HCT116 (cell line): ENCODE data around the gene CMPK2. TPM values are rescaled to one million over a fixed set of nuclear protein-coding genes. Genes with fewer than 3 reads are reported as not detected.

Experiments
- ATAC-seq: fragments of 200-7000 bp; cut with Tn5 transposase; 2 replicates; pipeline ENCODE4 v1.9.1; 2020; ENCODE audit warnings: mild to moderate bottlenecking, moderate library complexity
- BruUV-seq: library from RNA; stranded (reverse); fragments of 400-500 nt; replicated peaks from 2 replicates; lab custom pipeline; 2021; lab: Mats Ljungman, UMichigan
- CTCF ChIA-PET: fragments of 300-600 bp; sonication (Branson Sonifier 250); formaldehyde crosslinking; loops from one replicate; lab custom pipeline; 2021; ENCODE audit warnings: antibody characterized with exemption; lab: Charles Lee
- POLR2A ChIA-PET: fragments of 300-600, 350-600 bp; sonication (Branson Sonifier 250); formaldehyde crosslinking; loops from one replicate; lab custom pipeline; 2021; ENCODE audit warnings: antibody characterized with exemption; lab: Charles Lee
- RAD21 ChIA-PET, 2 experiments: fragments of 300-600 bp; sonication (Branson Sonifier 250); formaldehyde crosslinking; loops; one replicate each; lab custom pipeline; 2023; ENCODE audit warnings: low total read pairs in 2 of 2; ENCODE audit not compliant: uncharacterized antibody in 2 of 2, unreplicated experiment in 2 of 2, low non-redundant PET in 1 of 2; lab: Charles Lee
- DNase-seq: peaks from one replicate; pipeline ENCODE4 v3.0.0-alpha.2; 2010; ENCODE audit warnings: low read depth, low spot score
- H2AFZ ChIP-seq: fragments of 200-600 bp; shearing (Covaris generic), sonication (generic); 2 replicates; pipeline ENCODE4 v1.6.1; 2017; ENCODE audit warnings: low read depth, mixed run types, mixed read lengths, antibody characterized with exemption, low read length; ENCODE audit not compliant: poor library complexity, severe bottlenecking
- H3K27ac ChIP-seq: 2 replicates; pipeline ENCODE4 v1.5.1; 2012; ENCODE audit warnings: low read depth, low read length
- H3K27me3 ChIP-seq: fragments of 200-600 bp; sonication (generic); 2 replicates; pipeline ENCODE4 v1.6.1; 2016; ENCODE audit warnings: mixed run types, low read length, mixed read lengths; ENCODE audit not compliant: insufficient read depth
- H3K36me3 ChIP-seq, 2 experiments: fragments of 200-500 bp in 1 of 2; fragments of 200-600 bp in 1 of 2; sonication (Bioruptor generic) in 1 of 2; sonication (generic) in 1 of 2; 2 replicates each; pipeline versions ENCODE4 v1.5.1 to v1.6.1; 2014 to 2016; ENCODE audit warnings: low read length in 2 of 2, inconsistent platforms in 1 of 2, mixed read lengths in 1 of 2, mixed run types in 1 of 2; ENCODE audit not compliant: insufficient read depth in 2 of 2, control insufficient read depth in 1 of 2
- H3K4me1 ChIP-seq, 2 experiments: fragments of 200-600 bp in 1 of 2; sonication (generic) in 1 of 2; 2 replicates each; pipeline versions ENCODE4 v1.5.1 to v1.6.1; 2012 to 2017; ENCODE audit warnings: low read length in 2 of 2, inconsistent platforms in 1 of 2, mild to moderate bottlenecking in 1 of 2, mixed read lengths in 1 of 2, mixed run types in 1 of 2, moderate library complexity in 1 of 2; ENCODE audit not compliant: insufficient read depth in 2 of 2, control insufficient read depth in 1 of 2
- H3K4me2 ChIP-seq: fragments of 200-600 bp; sonication (generic); 2 replicates; pipeline ENCODE4 v1.6.1; 2017; ENCODE audit warnings: mixed run types, low read length, mixed read lengths
- H3K4me3 ChIP-seq, 2 experiments: fragments of 200-600 bp in 1 of 2; sonication (generic) in 1 of 2; replicated peaks in 1 of 2; 2 replicates each; pipeline ENCODE4 v1.5.1; 2011 to 2016; ENCODE audit warnings: low read length in 2 of 2, control low read depth in 1 of 2, low read depth in 1 of 2, mild to moderate bottlenecking in 1 of 2, mixed read lengths in 1 of 2, mixed run types in 1 of 2
- H3K79me2 ChIP-seq: fragments of 200-600 bp; sonication (generic); 2 replicates; pipeline ENCODE4 v1.6.1; 2017; ENCODE audit warnings: mild to moderate bottlenecking, mixed run types, low read length, moderate library complexity, mixed read lengths; ENCODE audit not compliant: insufficient read depth
- H3K9ac ChIP-seq: fragments of 200-600 bp; sonication (generic); 2 replicates; pipeline ENCODE4 v1.6.1; 2016; ENCODE audit warnings: low read length, mixed read lengths
- H3K9me2 ChIP-seq: fragments of 200-600 bp; sonication (generic), shearing (Covaris generic); 2 replicates; pipeline ENCODE4 v1.6.1; 2017; ENCODE audit warnings: mixed run types, mild to moderate bottlenecking, moderate library complexity; ENCODE audit not compliant: insufficient read depth
- H3K9me3 ChIP-seq, 2 experiments: fragments of 200-500 bp in 1 of 2; fragments of 200-600 bp in 1 of 2; sonication (Bioruptor generic) in 1 of 2; sonication (generic) in 1 of 2; 2 replicates each; pipeline ENCODE4 v1.6.1; 2014 to 2017; ENCODE audit warnings: low read length in 2 of 2, mixed read lengths in 2 of 2, inconsistent platforms in 1 of 2, low read depth in 1 of 2, mild to moderate bottlenecking in 1 of 2, mixed run types in 1 of 2, moderate library complexity in 1 of 2; ENCODE audit not compliant: control insufficient read depth in 1 of 2, insufficient read depth in 1 of 2
- H4K20me1 ChIP-seq: fragments of 200-600 bp; sonication (generic), shearing (Covaris generic); 2 replicates; pipeline ENCODE4 v1.6.1; 2017; ENCODE audit warnings: mixed run types, mild to moderate bottlenecking, moderate library complexity; ENCODE audit not compliant: insufficient read depth
- CBX3 ChIP-seq: IDR thresholded peaks from 2 replicates; pipeline ENCODE4 v1.6.1; 2012; ENCODE audit warnings: low read depth
- CEBPB ChIP-seq: IDR thresholded peaks from 2 replicates; pipeline ENCODE4 v1.6.1; 2012; ENCODE audit warnings: low read depth
- EGR1 ChIP-seq: IDR thresholded peaks from 2 replicates; pipeline ENCODE4 v1.6.1; 2012; ENCODE audit warnings: low read depth
- EZH2 ChIP-seq: fragments of 200-600 bp; sonication (generic); IDR thresholded peaks from 2 replicates; pipeline ENCODE4 v1.6.1; 2017; ENCODE audit warnings: antibody characterized with exemption, mixed run types
- JUND ChIP-seq: IDR thresholded peaks from 2 replicates; pipeline ENCODE4 v1.6.1; 2012
- POLR2AphosphoS5 ChIP-seq: IDR thresholded peaks from 2 replicates; pipeline ENCODE4 v1.6.1; 2011; ENCODE audit warnings: mild to moderate bottlenecking, low read depth, low read length, moderate library complexity
- SP1 ChIP-seq: IDR thresholded peaks from 2 replicates; pipeline ENCODE4 v1.6.1; 2012; ENCODE audit warnings: low read depth
- SRF ChIP-seq: IDR thresholded peaks from 2 replicates; pipeline ENCODE4 v1.6.1; 2012; ENCODE audit warnings: low read depth
- TCF7L2 ChIP-seq: IDR thresholded peaks from 2 replicates; pipeline ENCODE4 v1.7.0; 2011; ENCODE audit warnings: borderline replicate concordance, inconsistent platforms; ENCODE audit not compliant: insufficient read depth, insufficient read length; ENCODE audit errors: extremely low read depth
- intact Hi-C: fragments of 100-400 bp; cut with micrococcal nuclease; formaldehyde crosslinking; loops from 2 replicates; pipeline ENCODE4 v1.10.0; 2022
- total RNA-seq: library from RNA; stranded (reverse); gene quantifications from one replicate; pipeline ENCODE4 v1.2.1, GENCODE V29; 2021; ENCODE audit not compliant: unreplicated experiment
- TF ChIP-seq, protein P1 (sequence below), 3 experiments: fragments of 200-600 bp in 1 of 3; sonication (generic) in 1 of 3; IDR thresholded peaks in 2 of 3; conservative IDR thresholded peaks in 1 of 3; 2 replicates each; pipeline ENCODE4 v1.5.1; 2012 to 2017; ENCODE audit warnings: low read depth in 2 of 3, low read length in 2 of 3, antibody characterized with exemption in 1 of 3, borderline replicate concordance in 1 of 3, control low read depth in 1 of 3, mild to moderate bottlenecking in 1 of 3, mixed read lengths in 1 of 3, mixed run types in 1 of 3, moderate library complexity in 1 of 3; ENCODE audit not compliant: insufficient read depth in 1 of 3
- TF ChIP-seq, protein P2 (sequence below): IDR thresholded peaks from 2 replicates; pipeline ENCODE4 v1.6.1; 2012; ENCODE audit warnings: low read depth
- TF ChIP-seq, protein P3 (sequence below): IDR thresholded peaks from 2 replicates; pipeline ENCODE4 v1.6.1; 2012
- TF ChIP-seq, protein P4 (sequence below): IDR thresholded peaks from 2 replicates; pipeline ENCODE4 v1.6.1; 2011; ENCODE audit warnings: mild to moderate bottlenecking, low read length, moderate library complexity; ENCODE audit not compliant: insufficient replicate concordance; ENCODE audit errors: extremely low read depth

The CMPK2 gene
- total RNA-seq, 1 experiment from 2014 or later = 1.5 TPM

DNA sequence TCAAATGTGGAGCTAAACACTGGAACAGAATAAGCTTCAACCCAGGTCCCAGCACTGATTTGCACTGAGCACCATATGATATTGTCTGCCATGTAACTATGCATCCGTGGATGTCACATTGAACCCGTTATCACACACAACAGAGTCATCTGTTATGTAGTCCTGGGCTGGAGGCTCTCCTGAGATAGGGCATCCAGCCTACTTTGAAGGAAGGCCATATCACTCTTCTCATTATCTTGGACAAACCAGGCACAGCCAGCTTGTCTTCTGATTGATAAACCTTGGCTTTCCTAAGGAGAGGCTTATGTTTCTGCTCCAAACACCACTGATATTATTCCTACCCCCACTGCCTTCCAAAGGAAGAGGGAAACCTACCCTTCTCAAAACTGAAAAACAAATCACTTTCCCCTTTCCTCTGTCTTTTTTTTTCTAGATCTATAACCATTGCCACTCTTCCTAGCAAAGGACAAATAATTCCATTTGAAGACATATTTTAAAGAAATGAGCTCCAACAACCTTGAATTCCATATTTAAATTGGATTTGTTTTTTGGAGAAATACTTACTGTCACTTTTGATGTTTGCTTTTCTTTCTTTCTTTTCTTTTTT lies 28.3 kb upstream of the CMPK2 start:
- CTCF ChIA-PET = interaction anchor here (1.1 kb wide), 1 partner anchor 23 kb away, joined by 3 read pairs; no protein-coding TSS in a partner anchor
- intact Hi-C loops = no loop called here
- Histone ChIP-seq H3K9me2 (no peaks in the 10 kb centered on the region), H3K4me3 (no peak overlapping the region), H3K27ac (no peak overlapping the region), H3K9me3 (no peaks in the 10 kb centered on the region), H2AFZ (no peak overlapping the region), H4K20me1 (no peaks in the 10 kb centered on the region), H3K9ac (no peak overlapping the region), H3K4me2 (no peak overlapping the region), H3K36me3 (no peaks in the 10 kb centered on the region), H3K4me1 (no peaks in the 10 kb centered on the region), H3K27me3 (peaks cover 5% of the 10 kb centered on the region), H3K79me2 (no peaks in the 10 kb centered on the region)
- TF ChIP-seq EGR1 = no peak
- TF ChIP-seq CBX3 = no peak
- TF ChIP-seq, protein P1, sequence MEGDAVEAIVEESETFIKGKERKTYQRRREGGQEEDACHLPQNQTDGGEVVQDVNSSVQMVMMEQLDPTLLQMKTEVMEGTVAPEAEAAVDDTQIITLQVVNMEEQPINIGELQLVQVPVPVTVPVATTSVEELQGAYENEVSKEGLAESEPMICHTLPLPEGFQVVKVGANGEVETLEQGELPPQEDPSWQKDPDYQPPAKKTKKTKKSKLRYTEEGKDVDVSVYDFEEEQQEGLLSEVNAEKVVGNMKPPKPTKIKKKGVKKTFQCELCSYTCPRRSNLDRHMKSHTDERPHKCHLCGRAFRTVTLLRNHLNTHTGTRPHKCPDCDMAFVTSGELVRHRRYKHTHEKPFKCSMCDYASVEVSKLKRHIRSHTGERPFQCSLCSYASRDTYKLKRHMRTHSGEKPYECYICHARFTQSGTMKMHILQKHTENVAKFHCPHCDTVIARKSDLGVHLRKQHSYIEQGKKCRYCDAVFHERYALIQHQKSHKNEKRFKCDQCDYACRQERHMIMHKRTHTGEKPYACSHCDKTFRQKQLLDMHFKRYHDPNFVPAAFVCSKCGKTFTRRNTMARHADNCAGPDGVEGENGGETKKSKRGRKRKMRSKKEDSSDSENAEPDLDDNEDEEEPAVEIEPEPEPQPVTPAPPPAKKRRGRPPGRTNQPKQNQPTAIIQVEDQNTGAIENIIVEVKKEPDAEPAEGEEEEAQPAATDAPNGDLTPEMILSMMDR (IDR thresholded peaks at IDR 0.05 in 2 of 3, conservative IDR thresholded peaks at IDR 0.05 in 1 of 3; ENCODE audit: borderline replicate concordance in 1 of 3, insufficient read depth in 1 of 3, low read depth in 2 of 3, low read length in 2 of 3) = no peak
- TF ChIP-seq, protein P2, sequence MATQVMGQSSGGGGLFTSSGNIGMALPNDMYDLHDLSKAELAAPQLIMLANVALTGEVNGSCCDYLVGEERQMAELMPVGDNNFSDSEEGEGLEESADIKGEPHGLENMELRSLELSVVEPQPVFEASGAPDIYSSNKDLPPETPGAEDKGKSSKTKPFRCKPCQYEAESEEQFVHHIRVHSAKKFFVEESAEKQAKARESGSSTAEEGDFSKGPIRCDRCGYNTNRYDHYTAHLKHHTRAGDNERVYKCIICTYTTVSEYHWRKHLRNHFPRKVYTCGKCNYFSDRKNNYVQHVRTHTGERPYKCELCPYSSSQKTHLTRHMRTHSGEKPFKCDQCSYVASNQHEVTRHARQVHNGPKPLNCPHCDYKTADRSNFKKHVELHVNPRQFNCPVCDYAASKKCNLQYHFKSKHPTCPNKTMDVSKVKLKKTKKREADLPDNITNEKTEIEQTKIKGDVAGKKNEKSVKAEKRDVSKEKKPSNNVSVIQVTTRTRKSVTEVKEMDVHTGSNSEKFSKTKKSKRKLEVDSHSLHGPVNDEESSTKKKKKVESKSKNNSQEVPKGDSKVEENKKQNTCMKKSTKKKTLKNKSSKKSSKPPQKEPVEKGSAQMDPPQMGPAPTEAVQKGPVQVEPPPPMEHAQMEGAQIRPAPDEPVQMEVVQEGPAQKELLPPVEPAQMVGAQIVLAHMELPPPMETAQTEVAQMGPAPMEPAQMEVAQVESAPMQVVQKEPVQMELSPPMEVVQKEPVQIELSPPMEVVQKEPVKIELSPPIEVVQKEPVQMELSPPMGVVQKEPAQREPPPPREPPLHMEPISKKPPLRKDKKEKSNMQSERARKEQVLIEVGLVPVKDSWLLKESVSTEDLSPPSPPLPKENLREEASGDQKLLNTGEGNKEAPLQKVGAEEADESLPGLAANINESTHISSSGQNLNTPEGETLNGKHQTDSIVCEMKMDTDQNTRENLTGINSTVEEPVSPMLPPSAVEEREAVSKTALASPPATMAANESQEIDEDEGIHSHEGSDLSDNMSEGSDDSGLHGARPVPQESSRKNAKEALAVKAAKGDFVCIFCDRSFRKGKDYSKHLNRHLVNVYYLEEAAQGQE = no peak
- no peak for TF ChIP-seq TCF7L2
- TF ChIP-seq, protein P3, sequence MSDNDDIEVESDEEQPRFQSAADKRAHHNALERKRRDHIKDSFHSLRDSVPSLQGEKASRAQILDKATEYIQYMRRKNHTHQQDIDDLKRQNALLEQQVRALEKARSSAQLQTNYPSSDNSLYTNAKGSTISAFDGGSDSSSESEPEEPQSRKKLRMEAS = no peak
- no peak for TF ChIP-seq JUND
- no peak for TF ChIP-seq EZH2
- no peak for TF ChIP-seq SP1
- TF ChIP-seq, protein P4, sequence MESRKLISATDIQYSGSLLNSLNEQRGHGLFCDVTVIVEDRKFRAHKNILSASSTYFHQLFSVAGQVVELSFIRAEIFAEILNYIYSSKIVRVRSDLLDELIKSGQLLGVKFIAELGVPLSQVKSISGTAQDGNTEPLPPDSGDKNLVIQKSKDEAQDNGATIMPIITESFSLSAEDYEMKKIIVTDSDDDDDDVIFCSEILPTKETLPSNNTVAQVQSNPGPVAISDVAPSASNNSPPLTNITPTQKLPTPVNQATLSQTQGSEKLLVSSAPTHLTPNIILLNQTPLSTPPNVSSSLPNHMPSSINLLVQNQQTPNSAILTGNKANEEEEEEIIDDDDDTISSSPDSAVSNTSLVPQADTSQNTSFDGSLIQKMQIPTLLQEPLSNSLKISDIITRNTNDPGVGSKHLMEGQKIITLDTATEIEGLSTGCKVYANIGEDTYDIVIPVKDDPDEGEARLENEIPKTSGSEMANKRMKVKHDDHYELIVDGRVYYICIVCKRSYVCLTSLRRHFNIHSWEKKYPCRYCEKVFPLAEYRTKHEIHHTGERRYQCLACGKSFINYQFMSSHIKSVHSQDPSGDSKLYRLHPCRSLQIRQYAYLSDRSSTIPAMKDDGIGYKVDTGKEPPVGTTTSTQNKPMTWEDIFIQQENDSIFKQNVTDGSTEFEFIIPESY = no peak
- TF ChIP-seq POLR2AphosphoS5 = no peak
- TF ChIP-seq SRF = no peak
- no peak for TF ChIP-seq CEBPB
- no TSS peak for BruUV-seq
- POLR2A ChIA-PET = no interaction called here
- no peak for DNase-seq
- ATAC-seq = no peak
- RAD21 ChIA-PET = no interaction called here
